ENCODE measurements around the gene SLC9C2. TPM values are rescaled to one million over a fixed set of nuclear protein-coding genes. Genes with fewer than 3 reads are reported as not detected.
"Not testable (repeated sequence)": the region's sequence is repeated elsewhere in the genome, so short reads cannot be mapped to it uniquely, and the experiment has no call there.

The SLC9C2 gene
- 1 to 10 TPM in 4 of 7 donors, under 1 TPM in 3; 0.36 to 5.3 (median 1.0) TPM for total RNA-seq
- under 1 TPM; 0.07 to 0.48 TPM for polyA plus RNA-seq
- long read RNA-seq, donor 1, result 0 reads
- long read RNA-seq, donor 2, result 0 reads
- long read RNA-seq, donor 3, result 0 reads

DNA sequence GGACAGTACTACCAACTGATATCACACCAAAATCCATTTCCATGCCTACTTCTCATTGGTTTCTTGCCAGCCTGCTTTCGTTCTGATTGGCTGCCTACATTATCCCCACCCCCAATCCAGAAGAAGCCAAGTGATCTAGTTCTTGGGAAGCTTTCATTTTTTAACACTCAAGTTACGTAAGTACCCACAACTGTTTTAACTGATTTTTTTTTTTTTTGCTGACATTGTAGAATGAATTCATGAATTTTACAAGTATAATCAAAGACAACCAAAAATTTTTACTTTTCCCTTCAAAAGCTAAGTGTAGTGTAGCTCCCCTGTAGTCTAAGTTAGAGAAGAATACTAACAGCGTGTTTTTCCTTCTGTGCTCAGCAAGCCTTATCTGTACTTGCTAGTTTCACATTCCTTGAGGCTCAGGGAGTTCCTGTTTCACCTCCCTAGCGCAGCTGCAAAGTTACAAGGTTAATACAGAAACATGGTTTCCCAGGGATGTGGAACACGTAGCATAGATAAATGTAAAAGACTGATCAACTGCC is at the start of gene SLC9C2:
TSS of gene SLC9C2 (minus strand) at position 17 of the 536 bp plus-strand sequence. CDS start 1,296 bp downstream, outside the sequence.
- H3K4me1 ChIP-seq (ENCODE audit: insufficient read depth), result peaks cover 8% of the 10 kb centered on the region
- TF ChIP-seq, protein P1, sequence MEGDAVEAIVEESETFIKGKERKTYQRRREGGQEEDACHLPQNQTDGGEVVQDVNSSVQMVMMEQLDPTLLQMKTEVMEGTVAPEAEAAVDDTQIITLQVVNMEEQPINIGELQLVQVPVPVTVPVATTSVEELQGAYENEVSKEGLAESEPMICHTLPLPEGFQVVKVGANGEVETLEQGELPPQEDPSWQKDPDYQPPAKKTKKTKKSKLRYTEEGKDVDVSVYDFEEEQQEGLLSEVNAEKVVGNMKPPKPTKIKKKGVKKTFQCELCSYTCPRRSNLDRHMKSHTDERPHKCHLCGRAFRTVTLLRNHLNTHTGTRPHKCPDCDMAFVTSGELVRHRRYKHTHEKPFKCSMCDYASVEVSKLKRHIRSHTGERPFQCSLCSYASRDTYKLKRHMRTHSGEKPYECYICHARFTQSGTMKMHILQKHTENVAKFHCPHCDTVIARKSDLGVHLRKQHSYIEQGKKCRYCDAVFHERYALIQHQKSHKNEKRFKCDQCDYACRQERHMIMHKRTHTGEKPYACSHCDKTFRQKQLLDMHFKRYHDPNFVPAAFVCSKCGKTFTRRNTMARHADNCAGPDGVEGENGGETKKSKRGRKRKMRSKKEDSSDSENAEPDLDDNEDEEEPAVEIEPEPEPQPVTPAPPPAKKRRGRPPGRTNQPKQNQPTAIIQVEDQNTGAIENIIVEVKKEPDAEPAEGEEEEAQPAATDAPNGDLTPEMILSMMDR (IDR thresholded peaks at IDR 0.05), result no peak
- TF ChIP-seq POLR2A (IDR thresholded peaks at IDR 0.05), result no peak
- TF ChIP-seq EP300 (IDR thresholded peaks at IDR 0.05), result no peak
- intact Hi-C loops (cut with DNase I), result no loop called here
- H3K27me3 ChIP-seq, result no peaks in the 10 kb centered on the region
- no peaks in the 10 kb centered on the region for H3K36me3 ChIP-seq
- peak within 1 kb of the TSS; percentile 24 for H3K4me3 ChIP-seq
- H3K9me3 ChIP-seq, result no peaks in the 10 kb centered on the region
- whole genome bisulfite sequencing, 3 donors, result 4 to 7% (median 4%) methylated on average over 5 of the region's 5 CpGs
- peak in 4 of 5 donors; percentile 29 to 53 (median 37) for DNase-seq
- H3K27ac ChIP-seq, result peak within 1 kb of the TSS in 1 of 2 donors; percentile 55

DNA sequence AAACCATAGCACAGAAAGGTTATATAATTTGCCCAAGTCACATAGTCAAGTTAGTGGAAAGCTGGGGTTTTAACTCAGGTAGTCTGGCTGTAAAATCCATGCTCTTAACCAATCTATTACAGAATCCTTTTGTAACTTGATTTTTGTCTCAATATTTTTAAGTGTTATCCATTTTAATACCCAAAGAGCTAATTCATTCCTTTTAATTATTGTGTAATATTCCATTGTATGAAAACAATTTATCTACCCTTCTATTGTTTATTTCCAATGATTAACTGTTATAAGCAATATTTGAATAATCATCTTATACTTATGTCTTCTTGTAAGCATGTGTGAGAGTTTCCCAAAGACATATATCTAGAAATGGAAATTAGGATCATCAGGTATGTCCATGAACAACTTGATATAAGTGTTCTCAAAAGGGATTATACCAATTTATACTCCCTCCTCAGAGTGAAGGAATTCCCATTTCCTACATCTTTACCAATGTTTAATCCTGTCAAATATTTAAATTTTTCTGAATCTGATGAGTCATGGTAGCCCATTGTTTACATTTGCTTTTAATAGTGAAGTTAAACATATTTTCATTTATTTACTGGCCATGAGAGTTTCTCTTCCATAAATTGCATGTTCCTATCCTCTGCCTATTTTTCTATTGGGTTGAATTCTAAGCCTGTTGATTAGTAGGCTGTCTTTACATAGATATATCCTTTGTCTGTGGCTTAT is 46.2 kb upstream of the SLC9C2 start:
- intact Hi-C loops (cut with DNase I), result no loop called here
- Histone ChIP-seq H3K36me3 (no peaks in the 10 kb centered on the region), H3K27ac (no peak overlapping the region), H3K4me1 (ENCODE audit: insufficient read depth) (no peaks in the 10 kb centered on the region), H3K4me3 (no peak overlapping the region), H3K27me3 (no peaks in the 10 kb centered on the region), H3K9me3 (no peaks in the 10 kb centered on the region)
- TF ChIP-seq, protein P1 (IDR thresholded peaks at IDR 0.05), result no peak
- TF ChIP-seq POLR2A (IDR thresholded peaks at IDR 0.05) (no peak), EP300 (IDR thresholded peaks at IDR 0.05) (no peak)
- DNase-seq, result no peak

GRCh38 chr1:173646656-173647055 is 43.8 kb upstream of the SLC9C2 start:
- H3K4me3 ChIP-seq, result no peak overlapping the region
- H3K27me3 ChIP-seq, result no peaks in the 10 kb centered on the region
- H3K4me1 ChIP-seq (ENCODE audit: insufficient read depth), result no peaks in the 10 kb centered on the region
- H3K27ac ChIP-seq, result no peak overlapping the region
- TF ChIP-seq EP300 (IDR thresholded peaks at IDR 0.05) (no peak), POLR2A (IDR thresholded peaks at IDR 0.05) (no peak)
- TF ChIP-seq, protein P1 (IDR thresholded peaks at IDR 0.05), result no peak
- H3K36me3 ChIP-seq, result no peaks in the 10 kb centered on the region
- no peaks in the 10 kb centered on the region for H3K9me3 ChIP-seq
- WGBS, 3 donors, result 77 to 81% (median 81%) methylated on average over 3 of the region's 3 CpGs
- intact Hi-C loops (cut with DNase I), result no loop called here
- DNase-seq, result no peak

- H3K4me1 ChIP-seq (ENCODE audit: insufficient read depth); H3K27me3 ChIP-seq; DNase-seq; H3K36me3 ChIP-seq; H3K9me3 ChIP-seq; H3K27ac ChIP-seq; H3K4me3 ChIP-seq; intact Hi-C loops (cut with DNase I): not testable (repeated sequence)
- WGBS, 3 donors, result 92 to 96% (median 96%) methylated on average over 4 of the region's 4 CpGs
Measured at GRCh38 chr1:173642450-173643139, 39.7 kb upstream of the SLC9C2 start.
